ENCODE results near the gene DYNLT2B.

The DYNLT2B gene

GRCh38 chr3:196332168-196332567, 14.1 kb upstream of the DYNLT2B start:
- DNase-seq (ENCODE audit: low read depth in 2 of 2): no peak
- no peak overlapping the region for H3K4me3 ChIP-seq (replicated peaks in 1 of 2; ENCODE audit: low read depth in 2 of 2, low read length in 2 of 2)
- no peak for TF ChIP-seq CTCF (IDR thresholded peaks at IDR 0.05; ENCODE audit: low read depth, low read length)

GRCh38 chr3:196327405-196327804, 9.4 kb upstream of the DYNLT2B start:
- no peak for TF ChIP-seq CTCF (IDR thresholded peaks at IDR 0.05; ENCODE audit: low read depth, low read length)
- no peak for DNase-seq (ENCODE audit: low read depth in 2 of 2)
- no peak overlapping the region for H3K4me3 ChIP-seq (replicated peaks in 1 of 2; ENCODE audit: low read depth in 2 of 2, low read length in 2 of 2)

- DNase-seq (ENCODE audit: low read depth in 2 of 2): no peak
- H3K4me3 ChIP-seq (replicated peaks in 1 of 2; ENCODE audit: low read depth in 2 of 2, low read length in 2 of 2): no peak overlapping the region
- no peak for TF ChIP-seq CTCF (IDR thresholded peaks at IDR 0.05; ENCODE audit: low read depth, low read length)
Measured at GRCh38 chr3:196326936-196327335, 8.9 kb upstream of the DYNLT2B start.

GRCh38 chr3:196323691-196324090, 5.7 kb upstream of the DYNLT2B start:
- no peak overlapping the region for H3K4me3 ChIP-seq (replicated peaks in 1 of 2; ENCODE audit: low read depth in 2 of 2, low read length in 2 of 2)
- DNase-seq (ENCODE audit: low read depth in 2 of 2): peak; percentile 35 to 44
- peak; percentile 29 for TF ChIP-seq CTCF (IDR thresholded peaks at IDR 0.05; ENCODE audit: low read depth, low read length)

- H3K4me3 ChIP-seq (replicated peaks in 1 of 2; ENCODE audit: low read depth in 2 of 2, low read length in 2 of 2): no peak overlapping the region
Measured at GRCh38 chr3:196323016-196323415, 5.0 kb upstream of the DYNLT2B start.

GRCh38 chr3:196321162-196321561, 3.1 kb upstream of the DYNLT2B start:
- no peak for TF ChIP-seq CTCF (IDR thresholded peaks at IDR 0.05; ENCODE audit: low read depth, low read length)
- H3K4me3 ChIP-seq (replicated peaks in 1 of 2; ENCODE audit: low read depth in 2 of 2, low read length in 2 of 2): no peak overlapping the region
- DNase-seq (ENCODE audit: low read depth in 2 of 2): no peak

More at GRCh38 chr3:196323016-196323415, 5.0 kb upstream of the DYNLT2B start:
- TF ChIP-seq CTCF (IDR thresholded peaks at IDR 0.05; ENCODE audit: low read depth, low read length): no peak
- no peak for DNase-seq (ENCODE audit: low read depth in 2 of 2)

GRCh38 chr3:196320137-196320536, 2.1 kb upstream of the DYNLT2B start:
- H3K4me3 ChIP-seq (replicated peaks in 1 of 2; ENCODE audit: low read depth in 2 of 2, low read length in 2 of 2): no peak overlapping the region
- no peak for TF ChIP-seq CTCF (IDR thresholded peaks at IDR 0.05; ENCODE audit: low read depth, low read length)
- no peak for DNase-seq (ENCODE audit: low read depth in 2 of 2)

GRCh38 chr3:196316799-196317686, 997 bp downstream of the DYNLT2B start:
- DNase-seq (ENCODE audit: low read depth in 2 of 2): peak in 1 of 2 donors; percentile 16
- peak overlapping the region; percentile 75 to 88 for H3K4me3 ChIP-seq (replicated peaks in 1 of 2; ENCODE audit: low read depth in 2 of 2, low read length in 2 of 2)

All from cardiac fibroblast (primary cell).